ENCODE data around the gene EBF4. TPM values are rescaled to one million over a fixed set of nuclear protein-coding genes. Genes with fewer than 3 reads are reported as not detected.
A peak's percentile ranks its signal among the peaks of the same experiment; 100 is the strongest.

Gene EBF4
- total RNA-seq, 1 experiment from 2014 or later, result 1.1 TPM

DNA sequence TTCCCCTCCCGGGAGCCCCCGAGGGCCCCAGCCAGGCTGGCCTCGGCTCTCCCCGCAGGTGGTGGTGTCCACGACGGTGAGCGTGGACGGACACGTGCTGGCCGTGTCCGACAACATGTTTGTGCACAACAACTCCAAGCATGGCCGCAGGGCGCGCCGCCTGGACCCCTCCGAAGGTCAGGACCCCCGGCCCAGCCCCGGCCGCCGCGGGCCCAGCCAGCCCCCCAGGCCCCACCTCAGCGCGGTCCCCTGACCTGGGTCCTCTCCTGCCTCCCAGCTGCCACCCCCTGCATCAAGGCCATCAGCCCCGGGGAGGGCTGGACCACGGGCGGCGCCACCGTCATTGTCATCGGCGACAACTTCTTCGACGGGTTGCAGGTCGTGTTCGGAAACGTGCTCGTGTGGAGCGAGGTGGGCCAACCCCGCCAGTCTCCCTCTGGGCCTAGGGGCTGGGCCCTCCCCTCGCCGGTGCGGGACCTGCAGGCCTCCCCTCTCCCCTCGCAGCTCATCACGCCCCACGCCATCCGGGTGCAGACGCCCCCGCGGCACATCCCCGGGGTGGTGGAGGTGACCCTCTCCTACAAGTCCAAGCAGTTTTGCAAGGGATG is 56.9 kb downstream of the EBF4 start:
- no peak for DNase-seq
- Histone ChIP-seq H3K36me3 (replicated peaks; ENCODE audit: control insufficient read depth, insufficient read depth, low read length) (no peaks in the 10 kb centered on the region), H3K4me3 (ENCODE audit: insufficient read depth, low read depth, low read length) (peak overlapping the region; percentile 33; the same call in 1 of the 2 replicates), H3K27me3 (ENCODE audit: control insufficient read depth, insufficient read depth, low read length) (peaks cover 90% of the 10 kb centered on the region)

DNA sequence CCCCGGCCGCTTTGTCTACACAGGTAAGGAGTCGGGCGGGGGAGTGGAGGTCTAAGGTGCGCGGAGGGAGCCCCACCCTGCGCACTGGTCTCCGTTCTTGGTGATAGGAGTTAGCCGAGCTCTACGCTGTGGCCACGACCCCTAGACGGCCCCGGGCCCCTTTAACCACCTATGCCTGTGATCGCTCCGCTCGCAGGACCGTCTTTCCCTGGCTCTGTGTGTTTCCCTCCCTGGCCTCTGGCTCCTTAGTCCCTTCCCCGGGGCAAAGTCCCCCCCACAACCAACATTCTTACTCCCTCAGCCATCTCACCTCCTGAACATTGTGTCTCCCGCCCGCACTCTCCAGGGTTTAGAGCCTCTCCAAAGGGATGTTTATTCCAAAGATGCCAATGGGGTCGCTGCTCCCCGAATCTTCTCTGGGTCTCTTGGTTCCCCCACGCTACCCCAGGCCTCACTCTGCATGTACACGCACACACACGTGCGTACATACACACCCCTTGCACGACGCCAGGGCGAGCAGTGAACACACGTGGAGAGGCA is 57.4 kb downstream of the EBF4 start:
- Histone ChIP-seq H3K36me3 (replicated peaks; ENCODE audit: control insufficient read depth, insufficient read depth, low read length) (no peaks in the 10 kb centered on the region), H3K4me3 (ENCODE audit: insufficient read depth, low read depth, low read length) (peak overlapping the region; percentile 33), H3K27me3 (ENCODE audit: control insufficient read depth, insufficient read depth, low read length) (peaks cover 93% of the 10 kb centered on the region)
- peak; percentile 71 for DNase-seq

DNA sequence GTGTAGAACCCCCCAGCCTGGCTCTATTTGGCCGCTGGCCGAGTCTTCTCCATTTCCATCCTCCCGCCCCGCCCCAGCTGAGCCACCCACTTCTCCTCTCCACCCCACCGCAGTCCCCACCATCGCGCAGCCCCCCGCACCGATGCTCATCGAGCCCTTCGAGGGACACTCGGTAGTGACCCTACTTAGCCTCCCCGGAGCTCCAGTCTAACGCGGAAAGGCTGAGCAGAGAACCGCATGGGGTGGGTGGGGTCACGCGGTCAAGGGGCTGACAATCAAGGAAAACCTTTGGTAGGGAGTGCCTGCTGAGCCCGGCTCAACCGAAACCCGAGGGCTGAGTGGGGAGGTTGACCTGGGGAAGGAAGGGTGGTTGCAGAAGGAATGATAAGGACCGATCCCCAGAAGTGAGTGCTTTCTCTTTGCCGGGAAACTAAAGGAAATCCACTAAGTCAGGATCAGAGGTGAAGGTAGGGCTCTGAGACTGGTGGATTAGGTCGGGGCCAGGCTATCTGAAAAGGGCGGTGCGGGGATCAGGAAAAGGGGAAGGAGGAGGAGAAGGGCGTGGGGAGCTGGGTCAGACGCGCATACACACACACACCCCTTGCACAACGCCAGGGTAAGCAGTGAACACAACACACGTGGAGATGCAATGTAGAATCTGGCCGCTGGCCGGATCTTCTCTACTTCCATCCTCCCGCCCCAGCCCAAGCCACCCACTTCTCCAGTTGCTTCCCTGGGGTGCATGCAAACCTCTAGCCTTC is 58.1 kb downstream of the EBF4 start:
- peaks cover 90% of the 10 kb centered on the region for H3K27me3 ChIP-seq (ENCODE audit: control insufficient read depth, insufficient read depth, low read length)
- peak; percentile 89 for DNase-seq
- H3K4me3 ChIP-seq (ENCODE audit: insufficient read depth, low read depth, low read length), result peak overlapping the region; percentile 33
- no peaks in the 10 kb centered on the region for H3K36me3 ChIP-seq (replicated peaks; ENCODE audit: control insufficient read depth, insufficient read depth, low read length)

DNA sequence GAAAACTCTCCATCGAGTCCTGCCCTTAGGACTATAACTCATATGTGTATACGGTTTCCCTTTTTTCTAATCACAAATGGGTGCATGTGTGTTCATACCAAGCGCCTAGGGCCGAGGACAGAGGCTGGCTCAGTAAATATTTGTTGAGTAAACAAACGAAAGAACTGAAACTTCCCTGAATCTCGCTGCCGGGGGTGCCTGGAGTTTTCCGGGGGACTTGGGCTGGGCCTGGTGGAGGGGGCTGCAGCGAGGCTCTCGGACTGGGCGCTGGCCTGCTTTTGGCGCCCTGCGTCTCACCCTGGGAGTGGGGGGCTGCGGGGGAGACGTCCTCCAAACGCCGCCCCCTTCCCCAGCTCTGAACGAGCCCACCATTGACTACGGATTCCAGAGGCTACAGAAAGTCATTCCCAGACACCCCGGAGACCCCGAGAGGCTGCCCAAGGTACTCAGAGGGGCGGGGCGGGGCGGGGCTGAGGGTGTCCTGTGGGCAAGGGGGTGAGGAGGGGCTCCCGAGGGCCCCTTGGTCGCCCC is 58.8 kb downstream of the EBF4 start:
- peak overlapping the region; percentile 17 for H3K4me3 ChIP-seq (ENCODE audit: insufficient read depth, low read depth, low read length)
- DNase-seq, result no peak
- no peaks in the 10 kb centered on the region for H3K36me3 ChIP-seq (replicated peaks; ENCODE audit: control insufficient read depth, insufficient read depth, low read length)
- H3K27me3 ChIP-seq (ENCODE audit: control insufficient read depth, insufficient read depth, low read length), result peaks cover 83% of the 10 kb centered on the region

DNA sequence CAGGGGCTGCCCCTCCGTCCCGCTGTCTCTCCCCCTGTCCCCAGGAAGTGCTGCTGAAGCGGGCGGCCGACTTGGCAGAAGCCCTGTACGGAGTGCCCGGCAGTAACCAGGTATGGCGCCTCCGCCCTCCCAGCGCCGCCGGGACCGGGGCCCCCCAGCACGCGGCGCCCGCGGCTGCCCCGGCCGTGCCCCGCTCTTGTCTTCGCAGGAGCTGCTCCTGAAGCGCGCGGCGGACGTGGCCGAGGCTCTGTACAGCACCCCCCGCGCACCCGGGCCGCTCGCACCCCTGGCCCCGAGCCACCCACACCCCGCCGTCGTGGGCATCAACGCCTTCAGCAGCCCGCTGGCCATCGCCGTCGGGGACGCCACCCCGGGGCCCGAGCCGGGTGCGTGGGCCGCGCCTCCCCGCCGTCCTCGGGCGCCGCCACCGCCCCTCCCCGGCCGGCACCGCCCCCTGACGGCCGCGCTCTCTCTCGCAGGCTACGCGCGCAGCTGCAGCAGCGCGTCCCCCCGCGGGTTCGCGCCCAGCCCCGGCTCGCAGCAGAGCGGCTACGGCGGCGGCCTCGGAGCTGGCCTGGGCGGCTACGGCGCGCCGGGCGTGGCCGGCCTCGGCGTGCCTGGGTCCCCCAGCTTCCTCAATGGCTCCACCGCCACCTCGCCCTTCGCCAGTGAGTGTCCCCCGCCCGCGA is 59.4 kb downstream of the EBF4 start:
- Histone ChIP-seq H3K36me3 (replicated peaks; ENCODE audit: control insufficient read depth, insufficient read depth, low read length) (no peaks in the 10 kb centered on the region), H3K4me3 (ENCODE audit: insufficient read depth, low read depth, low read length) (peak overlapping the region; percentile 39), H3K27me3 (ENCODE audit: control insufficient read depth, insufficient read depth, low read length) (peaks cover 78% of the 10 kb centered on the region)
- DNase-seq, result peak; percentile 82

DNA sequence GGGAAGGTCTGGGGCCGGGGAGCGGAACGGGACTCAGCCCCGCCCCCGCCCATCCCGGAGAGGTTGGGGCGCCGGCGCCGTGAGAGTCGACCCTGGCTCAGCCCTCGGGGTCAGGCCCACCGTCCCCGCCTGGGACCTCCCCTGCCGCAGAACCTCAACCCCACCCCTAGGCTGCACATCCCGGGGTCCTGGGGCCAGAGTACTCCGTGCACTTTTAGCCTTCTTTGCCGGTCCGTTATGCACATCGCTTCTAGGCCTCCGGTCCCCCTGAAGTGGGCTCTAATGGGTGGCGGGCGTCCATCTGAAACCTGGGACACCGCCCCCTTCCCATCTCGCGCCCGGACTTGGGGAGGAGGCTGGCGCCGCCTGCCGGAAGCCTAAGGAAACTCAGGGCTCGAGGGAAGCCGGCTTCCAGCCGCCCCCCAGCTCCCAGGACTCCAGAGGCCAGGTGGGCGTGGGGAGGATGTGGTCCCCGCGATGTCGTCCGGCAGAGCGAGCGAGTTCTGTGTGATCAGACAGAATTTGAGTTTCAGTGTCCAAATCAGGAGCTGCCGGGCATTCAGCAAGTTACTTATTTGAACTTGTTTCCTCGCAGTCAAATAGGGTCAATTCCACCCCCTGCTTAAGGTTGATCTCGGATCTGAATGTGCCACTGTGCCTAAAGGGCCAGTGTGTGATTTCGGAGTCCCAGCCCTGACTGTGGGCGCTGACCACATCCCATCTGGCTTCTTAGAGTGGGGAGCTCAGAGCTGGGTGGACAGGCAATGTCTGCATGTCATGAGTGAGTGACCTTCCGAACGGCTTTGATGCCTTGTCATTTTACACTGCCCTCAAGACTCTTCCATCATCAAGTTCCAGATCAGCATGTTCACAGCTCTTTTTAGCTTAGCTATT is 60.2 kb downstream of the EBF4 start:
- H3K27me3 ChIP-seq (ENCODE audit: control insufficient read depth, insufficient read depth, low read length), result peaks cover 71% of the 10 kb centered on the region
- peak; percentile 95 for DNase-seq

DNA sequence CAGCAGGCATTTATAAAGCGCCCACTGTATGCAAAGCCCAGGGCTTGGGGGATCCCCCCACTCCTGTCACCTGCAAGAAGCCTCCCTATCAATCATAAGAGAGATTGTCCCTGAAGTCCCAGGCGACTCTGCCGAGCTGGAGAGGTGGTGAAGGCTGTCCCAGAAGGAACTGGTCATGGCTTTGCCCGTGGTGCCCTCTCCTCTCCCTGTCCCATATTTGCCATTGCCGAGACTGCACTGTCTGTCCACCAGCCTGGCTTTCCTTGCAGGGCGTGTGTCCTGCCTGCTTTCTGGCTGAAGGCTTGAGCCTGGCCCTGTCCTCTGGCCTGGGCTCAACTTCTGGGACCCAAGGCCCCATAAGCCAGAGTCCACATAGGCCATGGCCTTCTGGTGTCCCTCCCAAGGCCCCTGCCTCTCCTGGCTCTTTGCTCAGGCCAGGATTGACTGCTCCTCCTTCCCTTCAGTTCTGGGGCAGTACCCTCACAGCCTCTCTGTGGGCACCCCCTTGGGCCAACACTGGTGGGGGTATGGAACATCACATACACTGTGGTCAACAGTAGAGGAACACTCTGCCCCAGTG is 61.0 kb downstream of the EBF4 start:
- Histone ChIP-seq H3K36me3 (replicated peaks; ENCODE audit: control insufficient read depth, insufficient read depth, low read length) (no peaks in the 10 kb centered on the region), H3K4me3 (ENCODE audit: insufficient read depth, low read depth, low read length) (no peak overlapping the region), H3K27me3 (ENCODE audit: control insufficient read depth, insufficient read depth, low read length) (peaks cover 64% of the 10 kb centered on the region)
- DNase-seq, result no peak

More for the DNA sequence above, 60.2 kb downstream of the EBF4 start:
- H3K36me3 ChIP-seq (replicated peaks; ENCODE audit: control insufficient read depth, insufficient read depth, low read length), result no peaks in the 10 kb centered on the region
- H3K4me3 ChIP-seq (ENCODE audit: insufficient read depth, low read depth, low read length), result peak overlapping the region; percentile 39

DNA sequence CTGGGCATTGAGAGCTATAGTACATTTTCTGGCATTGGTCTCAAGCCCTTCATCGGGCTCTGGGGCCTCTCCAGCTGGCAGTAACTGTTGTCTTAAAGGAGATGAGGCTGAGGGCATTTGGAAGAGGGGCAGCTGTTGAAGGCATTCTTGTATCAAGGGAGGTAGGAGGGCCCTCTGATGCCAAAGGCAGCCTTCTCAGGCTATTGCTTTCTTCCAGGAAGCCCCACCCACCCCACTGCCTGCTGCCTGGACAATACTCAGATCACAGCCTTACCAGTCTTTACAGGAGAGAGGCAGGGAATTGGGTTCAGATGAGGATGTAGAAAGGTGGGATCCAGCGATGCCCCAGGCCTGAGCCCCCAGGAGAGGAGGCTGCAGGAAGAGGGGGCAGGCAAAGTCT is 61.8 kb downstream of the EBF4 start:
- H3K27me3 ChIP-seq (ENCODE audit: control insufficient read depth, insufficient read depth, low read length), result peaks cover 55% of the 10 kb centered on the region
- H3K36me3 ChIP-seq (replicated peaks; ENCODE audit: control insufficient read depth, insufficient read depth, low read length), result no peaks in the 10 kb centered on the region
- DNase-seq, result peak; percentile 44
- H3K4me3 ChIP-seq (ENCODE audit: insufficient read depth, low read depth, low read length), result no peak overlapping the region

DNA sequence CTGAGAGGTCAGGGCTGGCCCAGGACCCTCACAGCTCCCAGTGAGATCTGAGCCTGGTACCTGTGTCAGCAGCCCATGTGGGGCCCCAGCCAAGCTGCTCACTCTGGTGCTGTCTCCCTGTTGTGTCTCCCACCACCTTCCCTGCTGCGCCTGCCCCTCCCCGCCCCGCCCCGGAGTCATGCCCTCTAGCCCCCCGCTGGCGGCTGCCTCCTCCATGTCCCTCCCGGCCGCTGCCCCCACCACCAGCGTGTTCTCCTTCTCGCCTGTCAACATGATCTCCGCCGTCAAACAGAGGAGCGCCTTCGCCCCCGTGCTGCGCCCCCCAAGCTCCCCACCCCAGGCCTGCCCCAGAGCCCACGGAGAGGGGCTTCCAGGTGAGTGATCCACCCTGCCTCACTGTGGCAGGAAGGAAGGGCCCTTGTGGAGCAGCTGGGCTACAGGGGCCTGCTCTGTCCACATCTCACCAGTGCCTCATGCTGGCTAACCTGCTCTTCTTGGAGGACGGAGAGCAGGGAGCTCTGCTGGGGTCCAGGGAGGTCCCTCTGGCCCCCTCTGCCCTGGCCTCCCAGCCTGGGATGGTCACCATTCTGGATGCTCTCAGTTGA is 63.0 kb downstream of the EBF4 start:
- H3K27me3 ChIP-seq (ENCODE audit: control insufficient read depth, insufficient read depth, low read length), result peaks cover 44% of the 10 kb centered on the region
- no peak overlapping the region for H3K4me3 ChIP-seq (ENCODE audit: insufficient read depth, low read depth, low read length)
- H3K36me3 ChIP-seq (replicated peaks; ENCODE audit: control insufficient read depth, insufficient read depth, low read length), result no peaks in the 10 kb centered on the region
- peak; percentile 58 for DNase-seq

DNA sequence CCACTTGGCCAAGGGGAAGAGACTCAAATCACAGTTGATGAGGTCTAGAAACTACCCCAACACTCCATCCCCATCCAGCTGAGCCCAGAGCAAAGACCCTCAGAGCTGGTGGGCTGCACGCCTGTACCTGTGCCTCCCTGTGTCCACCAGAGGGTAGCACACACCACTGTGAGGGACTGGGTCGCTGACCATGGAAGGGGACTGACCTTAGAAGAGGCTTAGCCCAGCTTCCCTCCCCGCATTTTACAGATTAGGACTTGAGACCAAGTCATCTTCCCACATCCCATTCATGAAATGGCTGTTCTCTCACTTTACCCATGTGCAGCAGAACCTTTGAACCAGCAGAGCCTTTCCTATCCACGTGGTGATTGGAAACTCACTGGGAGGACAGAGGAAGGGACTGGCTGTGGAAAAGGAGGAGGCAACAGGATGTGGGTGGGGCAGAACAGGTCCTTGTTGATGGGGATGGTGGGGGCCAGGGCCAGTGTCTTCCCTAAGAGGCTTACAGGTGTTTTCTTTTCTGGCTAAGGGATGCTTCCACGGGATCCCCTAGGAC is 63.6 kb downstream of the EBF4 start:
- H3K27me3 ChIP-seq (ENCODE audit: control insufficient read depth, insufficient read depth, low read length), result peaks cover 38% of the 10 kb centered on the region
- DNase-seq, result peak; percentile 91
- H3K4me3 ChIP-seq (ENCODE audit: insufficient read depth, low read depth, low read length), result no peak overlapping the region
- H3K36me3 ChIP-seq (replicated peaks; ENCODE audit: control insufficient read depth, insufficient read depth, low read length), result no peaks in the 10 kb centered on the region

DNA sequence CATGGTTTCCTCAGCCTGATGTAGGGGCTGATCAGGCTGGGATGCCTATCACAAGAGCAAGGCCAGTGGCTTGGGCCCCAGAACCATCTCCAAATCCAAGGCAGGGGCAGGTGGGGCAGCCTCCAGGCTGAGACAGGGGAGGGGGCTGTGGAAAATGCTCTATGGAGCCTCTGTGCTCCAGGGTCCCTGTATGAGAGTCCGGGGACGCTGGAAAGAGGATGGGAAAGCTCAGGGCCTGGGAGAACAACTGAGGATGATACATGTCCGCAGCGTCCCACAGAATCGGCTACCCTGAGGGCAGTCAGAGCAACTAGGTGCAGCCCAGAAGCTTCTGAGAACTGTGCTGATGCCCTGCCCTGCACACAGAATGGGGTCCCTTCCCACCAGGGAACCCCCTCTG is 64.4 kb downstream of the EBF4 start:
- no peak overlapping the region for H3K4me3 ChIP-seq (ENCODE audit: insufficient read depth, low read depth, low read length)
- H3K27me3 ChIP-seq (ENCODE audit: control insufficient read depth, insufficient read depth, low read length), result peaks cover 29% of the 10 kb centered on the region
- H3K36me3 ChIP-seq (replicated peaks; ENCODE audit: control insufficient read depth, insufficient read depth, low read length), result no peaks in the 10 kb centered on the region
- DNase-seq, result no peak

DNA sequence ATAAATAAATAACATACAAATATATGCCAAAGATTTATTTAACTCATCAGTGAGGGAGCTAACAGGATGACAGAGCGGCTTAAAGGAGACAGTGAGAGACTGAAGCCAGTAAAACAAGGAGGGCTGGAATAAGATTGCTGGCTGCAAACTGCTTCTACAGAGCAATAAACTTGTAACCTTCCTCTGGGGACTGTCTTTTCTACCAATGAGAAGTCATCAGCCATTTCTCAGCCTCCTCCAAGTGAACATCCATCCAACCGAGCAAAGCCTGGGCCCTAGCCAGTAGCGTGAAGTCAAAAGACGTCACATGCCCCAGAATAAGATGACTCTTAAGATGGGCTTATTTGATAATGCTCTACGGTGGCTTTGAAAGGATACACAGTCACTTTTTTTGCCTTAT is 65.4 kb downstream of the EBF4 start:
- H3K4me3 ChIP-seq (ENCODE audit: insufficient read depth, low read depth, low read length), result no peak overlapping the region
- peaks cover 20% of the 10 kb centered on the region for H3K27me3 ChIP-seq (ENCODE audit: control insufficient read depth, insufficient read depth, low read length)
- no peak for DNase-seq
- no peaks in the 10 kb centered on the region for H3K36me3 ChIP-seq (replicated peaks; ENCODE audit: control insufficient read depth, insufficient read depth, low read length)

DNA sequence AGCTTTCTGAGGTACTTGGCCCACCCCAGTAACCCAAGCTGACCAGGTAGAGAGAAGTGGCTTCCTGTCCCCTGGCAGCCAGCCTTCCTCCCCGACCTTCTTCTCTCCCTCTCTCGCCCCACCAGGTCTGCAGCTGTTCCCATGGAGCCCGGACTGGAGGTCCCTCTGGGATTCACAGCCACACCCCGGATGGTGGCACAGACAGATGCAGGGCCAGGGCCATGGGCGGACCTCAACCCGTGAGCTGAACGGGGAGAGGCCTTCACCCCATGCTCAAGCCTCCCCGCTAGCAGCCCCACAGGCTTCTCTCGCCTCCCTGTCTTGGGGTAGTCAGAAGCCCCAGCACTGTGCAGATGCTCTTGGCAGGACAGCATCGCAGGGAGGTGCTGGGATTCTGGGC is 66.6 kb downstream of the EBF4 start:
- DNase-seq, result peak; percentile 55
- H3K36me3 ChIP-seq (replicated peaks; ENCODE audit: control insufficient read depth, insufficient read depth, low read length), result no peaks in the 10 kb centered on the region
- H3K4me3 ChIP-seq (ENCODE audit: insufficient read depth, low read depth, low read length), result no peak overlapping the region
- peaks cover 9% of the 10 kb centered on the region for H3K27me3 ChIP-seq (ENCODE audit: control insufficient read depth, insufficient read depth, low read length)

Data from H7 (cell line).